Naive thymus-derived CD4-positive, alpha-beta T cell (primary cell): Measurements from ENCODE around the gene APBB1IP. TPM values are rescaled to one million over a fixed set of nuclear protein-coding genes. Genes with fewer than 3 reads are reported as not detected.

Experiments used
- ATAC-seq: fragments of 150-1000 bp; cut with Tn5 transposase; 2 replicates; pipeline ENCODE4 v1.10.0; 2021; ENCODE audit warnings: mild to moderate bottlenecking, moderate library complexity
- CTCF ChIA-PET: fragments of 350-600 bp; sonication (Branson Sonifier 250); formaldehyde crosslinking; loops from one replicate; lab custom pipeline; 2021; ENCODE audit warnings: antibody characterized with exemption; lab: Charles Lee
- POLR2A ChIA-PET: fragments of 350-600 bp; sonication (Branson Sonifier 250); formaldehyde crosslinking; loops from one replicate; lab custom pipeline; 2021; ENCODE audit warnings: antibody characterized with exemption, inconsistent platforms; lab: Charles Lee
- DNase-seq, 9 donors: peaks; one replicate each; pipeline versions ENCODE4 v3.0.0 to v3.0.0-alpha.2; 2020 to 2022; ENCODE audit warnings: mixed read lengths in 1 of 9
- H3K27ac ChIP-seq: one replicate; pipeline ENCODE4 v1.7.0; 2013; ENCODE audit warnings: mild to moderate bottlenecking, low read depth, low read length, moderate library complexity
- H3K27me3 ChIP-seq, 2 donors: one replicate each; pipeline ENCODE4 v1.7.0; 2013; ENCODE audit warnings: low read length in 2 of 2, mild to moderate bottlenecking in 2 of 2, moderate library complexity in 2 of 2; ENCODE audit not compliant: control insufficient read depth in 2 of 2, insufficient read depth in 2 of 2
- H3K36me3 ChIP-seq, 3 experiments: 1 replicate in 2 of 3; 2 replicates in 1 of 3; pipeline ENCODE4 v1.7.0; 2013; ENCODE audit warnings: low read length in 3 of 3, mild to moderate bottlenecking in 3 of 3, moderate library complexity in 1 of 3; ENCODE audit not compliant: insufficient read depth in 3 of 3, control insufficient read depth in 2 of 3
- H3K4me1 ChIP-seq, 2 donors: one replicate each; pipeline ENCODE4 v1.7.0; 2013; ENCODE audit warnings: low read length in 2 of 2, mild to moderate bottlenecking in 2 of 2, moderate library complexity in 1 of 2; ENCODE audit not compliant: control insufficient read depth in 2 of 2, insufficient read depth in 2 of 2
- H3K4me3 ChIP-seq: 2 replicates; pipeline ENCODE4 v1.7.0; 2013; ENCODE audit warnings: mild to moderate bottlenecking, low read length
- H3K9me3 ChIP-seq, 3 experiments: 1 replicate in 2 of 3; 2 replicates in 1 of 3; pipeline ENCODE4 v1.7.0; 2013; ENCODE audit warnings: low read length in 3 of 3; ENCODE audit not compliant: control insufficient read depth in 2 of 3
- H3K27ac Mint-ChIP-seq, 9 donors: one replicate each; pipeline ENCODE4 v1.8.0; 2020 to 2022; ENCODE audit warnings: mixed read lengths in 9 of 9, mild to moderate bottlenecking in 8 of 9, moderate library complexity in 5 of 9, inconsistent platforms in 2 of 9
- H3K27me3 Mint-ChIP-seq, 5 donors: one replicate each; pipeline ENCODE4 v1.8.0; 2021 to 2022; ENCODE audit warnings: mixed read lengths in 5 of 5, mild to moderate bottlenecking in 1 of 5
- H3K36me3 Mint-ChIP-seq, 5 donors: one replicate each; pipeline ENCODE4 v1.8.0; 2020 to 2022; ENCODE audit warnings: mixed read lengths in 5 of 5, mild to moderate bottlenecking in 3 of 5, inconsistent platforms in 1 of 5
- H3K4me1 Mint-ChIP-seq, 7 donors: one replicate each; pipeline ENCODE4 v1.8.0; 2020 to 2022; ENCODE audit warnings: mixed read lengths in 7 of 7, mild to moderate bottlenecking in 3 of 7, inconsistent platforms in 1 of 7
- H3K4me3 Mint-ChIP-seq, 10 donors: one replicate each; pipeline ENCODE4 v1.8.0; 2020 to 2022; ENCODE audit warnings: mild to moderate bottlenecking in 10 of 10, mixed read lengths in 10 of 10, moderate library complexity in 6 of 10, inconsistent platforms in 2 of 10
- H3K9me3 Mint-ChIP-seq, 11 donors: one replicate each; pipeline ENCODE4 v1.8.0; 2020 to 2022; ENCODE audit warnings: mixed read lengths in 11 of 11, mild to moderate bottlenecking in 4 of 11, inconsistent platforms in 1 of 11, moderate library complexity in 1 of 11
- intact Hi-C, 2 donors: fragments of 100-400 bp; cut with micrococcal nuclease; formaldehyde crosslinking; loops; one replicate each; pipeline ENCODE4 v1.15.1; 2023
- polyA plus RNA-seq, 2 donors: library from polyadenylated mRNA; unstranded; fragments of 300-500 nt; fragmentation: Illumina TruSeq; gene quantifications; one replicate each; pipeline ENCODE4 v1.2.3, GENCODE V29; 2021
- total RNA-seq, 6 experiments: library from RNA in 5 of 6; stranded (reverse) in 5 of 6; gene quantifications; 1 replicate in 5 of 6; 2 replicates in 1 of 6; pipeline ENCODE4 v1.2.3 and lab custom pipeline; 2021 to 2026

Gene APBB1IP
- total and polyA plus RNA-seq, 7 experiments from 2014 or later = 60.2 to 101 (median 71.7) TPM

DNA sequence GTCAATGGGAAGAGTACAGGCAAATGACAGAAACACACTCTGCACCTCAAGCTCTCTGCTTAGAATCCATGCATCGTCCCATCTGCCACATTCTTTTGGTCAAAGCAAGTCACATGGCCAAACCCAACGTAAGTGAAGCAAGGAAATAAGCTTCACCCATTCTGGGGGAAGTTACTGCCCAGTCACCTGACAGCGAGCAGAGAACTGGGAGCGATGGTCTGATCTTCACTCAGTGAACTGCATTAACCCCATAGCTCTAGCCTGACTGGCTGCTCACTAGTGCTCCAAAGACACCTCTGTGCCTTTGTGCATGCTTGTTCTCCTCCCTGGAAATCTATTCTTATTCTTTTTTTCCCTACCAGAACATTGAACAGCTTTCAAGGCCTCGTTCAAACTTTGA is 89.9 kb downstream of the APBB1IP start:
- CTCF ChIA-PET = interaction anchor here (0.6 to 0.7 kb wide), 2 partner anchors 20 to 28 kb away, joined by 3 read pairs; no protein-coding TSS in a partner anchor
- intact Hi-C loops = no loop called here
- POLR2A ChIA-PET = interaction anchor here (0.6 to 1.3 kb wide), 2 partner anchors 60 to 98 kb away, joined by 4 read pairs; no protein-coding TSS in a partner anchor
- H3K4me3 Mint-ChIP-seq = no peak overlapping the region
- H3K9me3 Mint-ChIP-seq = no peaks in the 10 kb centered on the region
- H3K27me3 Mint-ChIP-seq = no peaks in the 10 kb centered on the region
- no peaks in the 10 kb centered on the region for H3K27me3 ChIP-seq
- DNase-seq (no peak), ATAC-seq (no peak)
- no peaks in the 10 kb centered on the region for H3K9me3 ChIP-seq
- H3K36me3 ChIP-seq = peaks cover 4 to 59% (median 7%) of the 10 kb centered on the region in 3 experiments
- H3K36me3 Mint-ChIP-seq = peaks cover 9 to 65% (median 34%) of the 10 kb centered on the region in 5 donors
- H3K4me3 ChIP-seq = no peak overlapping the region
- H3K4me1 ChIP-seq = no peaks in the 10 kb centered on the region
- peak overlapping the region in 7 of 9 donors; percentile 11 to 86 (median 51) for H3K27ac Mint-ChIP-seq
- no peak overlapping the region for H3K27ac ChIP-seq
- H3K4me1 Mint-ChIP-seq = peaks cover 6 to 28% (median 21%) of the 10 kb centered on the region in 7 donors

DNA sequence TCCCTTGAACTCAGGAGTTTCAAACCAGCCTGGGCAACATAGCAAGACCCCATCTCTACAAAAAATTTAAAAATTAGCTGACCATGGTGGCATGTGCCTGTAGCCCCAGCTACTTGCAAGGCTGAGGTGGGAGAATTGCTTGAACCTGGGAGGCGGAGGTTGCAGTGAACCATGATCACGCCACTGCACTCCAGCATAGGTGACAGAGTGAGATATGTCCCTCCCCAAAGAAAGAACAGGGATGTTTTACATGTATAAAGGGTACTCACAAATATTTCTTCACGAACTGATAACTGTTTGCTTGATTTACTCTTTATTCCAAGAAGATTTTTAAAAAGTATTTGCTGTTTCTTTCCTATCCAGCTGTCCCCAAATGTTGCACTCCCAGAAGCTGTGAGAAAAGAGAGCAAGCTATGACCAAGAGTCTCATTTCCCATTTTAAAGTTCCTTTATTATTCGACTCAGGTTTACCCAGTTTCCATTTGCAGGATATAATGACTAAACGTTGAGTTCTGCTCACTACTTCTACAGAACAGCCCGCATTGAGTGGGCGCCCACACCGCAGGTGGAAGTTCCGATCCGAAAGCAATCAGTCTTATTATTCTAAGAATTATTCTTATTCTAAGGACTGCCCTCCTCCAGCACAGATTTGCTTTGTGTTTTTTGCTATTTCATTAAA is 90.7 kb downstream of the APBB1IP start:
- Mint-ChIP-seq H3K9me3 (no peaks in the 10 kb centered on the region), H3K4me1 (peaks cover 6 to 34% (median 25%) of the 10 kb centered on the region in 7 donors), H3K27me3 (no peaks in the 10 kb centered on the region), H3K36me3 (peaks cover 17 to 66% (median 39%) of the 10 kb centered on the region in 5 donors), H3K27ac (peak overlapping the region in 8 of 9 donors; percentile 37 to 78 (median 58)), H3K4me3 (no peak overlapping the region)
- CTCF ChIA-PET = interaction anchor here (0.6 to 0.7 kb wide), 2 partner anchors 19 to 27 kb away, joined by 3 read pairs; no protein-coding TSS in a partner anchor
- no peaks in the 10 kb centered on the region for H3K9me3 ChIP-seq
- no peaks in the 10 kb centered on the region for H3K27me3 ChIP-seq
- no peak for DNase-seq
- no peak overlapping the region for H3K4me3 ChIP-seq
- intact Hi-C loops = no loop called here
- POLR2A ChIA-PET = no interaction called here
- no peak overlapping the region for H3K27ac ChIP-seq
- H3K36me3 ChIP-seq = peaks cover 4 to 66% (median 7%) of the 10 kb centered on the region in 3 experiments
- ATAC-seq = peak; percentile 48
- no peaks in the 10 kb centered on the region for H3K4me1 ChIP-seq

GRCh38 chr10:26534384-26534783 is 96.2 kb downstream of the APBB1IP start:
- Histone ChIP-seq H3K4me1 (no peaks in the 10 kb centered on the region), H3K27me3 (no peaks in the 10 kb centered on the region), H3K9me3 (no peaks in the 10 kb centered on the region), H3K27ac (no peak overlapping the region), H3K4me3 (no peak overlapping the region), H3K36me3 (peaks cover 7 to 63% (median 15%) of the 10 kb centered on the region in 3 experiments)
- Mint-ChIP-seq H3K27ac (peak overlapping the region in 8 of 9 donors; percentile 15 to 75 (median 52)), H3K4me1 (peaks cover 0 to 16% (median 6%) of the 10 kb centered on the region in 7 donors), H3K27me3 (no peaks in the 10 kb centered on the region), H3K4me3 (no peak overlapping the region), H3K36me3 (peaks cover 22 to 47% (median 32%) of the 10 kb centered on the region in 5 donors), H3K9me3 (no peaks in the 10 kb centered on the region)
- POLR2A ChIA-PET = interaction anchor here (0.9 kb wide), 1 partner anchor 71 kb away, joined by 3 read pairs; no protein-coding TSS in a partner anchor
- no peak for ATAC-seq
- CTCF ChIA-PET = interaction anchor here (0.6 to 1.1 kb wide), 4 partner anchors 12 to 259 kb away, joined by 3 to 6 read pairs (median 4); no protein-coding TSS in a partner anchor
- intact Hi-C loops = no loop called here
- peak in 1 of 9 donors; percentile 18 for DNase-seq

DNA sequence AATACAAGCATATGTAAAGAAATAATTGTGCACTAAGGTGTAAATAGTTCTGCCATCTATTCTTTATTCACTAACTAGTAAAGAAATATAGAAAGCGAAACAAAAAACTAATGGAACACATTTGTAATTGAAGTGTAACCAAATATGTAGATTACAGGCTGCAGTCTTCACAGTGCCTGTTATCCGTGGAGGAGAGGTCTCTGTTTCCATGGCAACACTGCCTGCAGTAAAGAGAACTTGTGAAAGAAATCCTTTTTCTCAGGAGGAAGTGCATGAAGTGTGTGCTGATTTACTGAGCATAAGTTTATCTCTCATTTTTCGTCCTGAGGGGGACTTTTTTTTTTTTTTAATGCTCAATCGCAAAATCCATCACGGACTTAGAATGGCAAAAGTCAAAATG is 102.5 kb downstream of the APBB1IP start:
- H3K36me3 Mint-ChIP-seq = peaks cover 12 to 58% (median 40%) of the 10 kb centered on the region in 5 donors
- H3K4me1 Mint-ChIP-seq = peaks cover 8 to 34% (median 24%) of the 10 kb centered on the region in 7 donors
- Histone ChIP-seq H3K4me1 (no peaks in the 10 kb centered on the region), H3K9me3 (no peaks in the 10 kb centered on the region), H3K27me3 (no peaks in the 10 kb centered on the region), H3K27ac (no peak overlapping the region), H3K36me3 (peaks cover 16 to 70% (median 16%) of the 10 kb centered on the region in 3 experiments), H3K4me3 (no peak overlapping the region)
- no peak for ATAC-seq
- no peak overlapping the region for H3K4me3 Mint-ChIP-seq
- no peaks in the 10 kb centered on the region for H3K9me3 Mint-ChIP-seq
- intact Hi-C loops = loop anchor here in 1 of 2 donors (5.0 kb wide), 1 partner anchor 38 kb away; no protein-coding TSS in a partner anchor
- ChIA-PET CTCF (no interaction called here), POLR2A (no interaction called here)
- H3K27me3 Mint-ChIP-seq = no peaks in the 10 kb centered on the region
- DNase-seq = peak in 1 of 9 donors; percentile 23
- H3K27ac Mint-ChIP-seq = peak overlapping the region in 8 of 9 donors; percentile 25 to 86 (median 57)

- H3K4me1 ChIP-seq = no peaks in the 10 kb centered on the region
- H3K27me3 Mint-ChIP-seq = no peaks in the 10 kb centered on the region
- H3K4me3 Mint-ChIP-seq = no peak overlapping the region
- peaks cover 0 to 2% (median 0%) of the 10 kb centered on the region in 3 experiments for H3K9me3 ChIP-seq
- POLR2A ChIA-PET = no interaction called here
- CTCF ChIA-PET = no interaction called here
- intact Hi-C loops = loop anchor here in 1 of 2 donors (5.0 kb wide), 1 partner anchor 41 kb away; no protein-coding TSS in a partner anchor
- peak overlapping the region; percentile 47 to 95 (median 82) for H3K27ac Mint-ChIP-seq
- H3K36me3 ChIP-seq = peaks cover 9 to 75% (median 15%) of the 10 kb centered on the region in 3 experiments
- H3K27ac ChIP-seq = no peak overlapping the region
- no peaks in the 10 kb centered on the region for H3K27me3 ChIP-seq
- peaks cover 0 to 10% (median 4%) of the 10 kb centered on the region in 11 donors for H3K9me3 Mint-ChIP-seq
- DNase-seq = no peak
- H3K4me3 ChIP-seq = no peak overlapping the region
- H3K4me1 Mint-ChIP-seq = peaks cover 14 to 37% (median 27%) of the 10 kb centered on the region in 7 donors
- ATAC-seq = no peak
- peaks cover 14 to 80% (median 58%) of the 10 kb centered on the region in 5 donors for H3K36me3 Mint-ChIP-seq
These were observed 105.6 kb downstream of the APBB1IP start for GRCh38 chr10:26543567-26544306.

DNA sequence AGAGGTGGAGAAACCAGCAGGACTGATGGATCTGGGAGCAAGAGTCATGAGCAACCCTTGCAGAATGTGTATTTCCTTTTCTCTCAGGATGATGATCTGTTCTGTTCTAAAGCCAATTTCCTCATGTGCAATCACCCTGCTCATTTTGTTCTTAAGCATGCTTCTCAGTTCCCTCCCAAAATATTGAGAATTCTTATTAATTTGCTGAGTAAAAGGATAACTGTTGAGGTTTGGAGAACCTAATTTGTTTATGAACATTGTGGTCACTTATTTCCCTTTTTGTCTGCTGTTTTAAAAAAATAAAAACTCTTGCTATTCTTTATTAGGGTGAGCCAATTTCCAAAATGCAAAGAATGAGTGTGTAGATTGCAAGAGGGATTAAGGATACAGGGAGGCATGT is 106.8 kb downstream of the APBB1IP start:
- intact Hi-C loops = loop anchor here in 1 of 2 donors (5.0 kb wide), 1 partner anchor 43 kb away; no protein-coding TSS in a partner anchor
- DNase-seq (no peak), ATAC-seq (no peak)
- peak overlapping the region in 7 of 9 donors; percentile 43 to 95 (median 72) for H3K27ac Mint-ChIP-seq
- H3K4me1 Mint-ChIP-seq = peaks cover 14 to 38% (median 22%) of the 10 kb centered on the region in 7 donors
- peaks cover 0 to 22% (median 15%) of the 10 kb centered on the region in 11 donors for H3K9me3 Mint-ChIP-seq
- H3K27me3 Mint-ChIP-seq = no peaks in the 10 kb centered on the region
- H3K4me1 ChIP-seq = no peaks in the 10 kb centered on the region
- peaks cover 3 to 9% (median 3%) of the 10 kb centered on the region in 3 experiments for H3K9me3 ChIP-seq
- ChIA-PET CTCF (no interaction called here), POLR2A (no interaction called here)
- peaks cover 25 to 84% (median 63%) of the 10 kb centered on the region in 5 donors for H3K36me3 Mint-ChIP-seq
- no peak overlapping the region for H3K4me3 Mint-ChIP-seq
- H3K36me3 ChIP-seq = peaks cover 9 to 75% (median 15%) of the 10 kb centered on the region in 3 experiments
- H3K27me3 ChIP-seq = no peaks in the 10 kb centered on the region
- peak overlapping the region; percentile 29 for H3K27ac ChIP-seq
- no peak overlapping the region for H3K4me3 ChIP-seq
